DOHH2 (cell line): Measurements from ENCODE around the gene COL4A2.

Source experiments
- H3F3A ChIP-seq: fragments of 200-600 bp; sonication (generic), shearing (Covaris generic); 2 replicates; pipeline ENCODE4 v1.6.0; 2016; ENCODE audit warnings: antibody characterized with exemption, mild to moderate bottlenecking; ENCODE audit not compliant: control insufficient read depth, insufficient read depth
- H3K27ac ChIP-seq: fragments of 200-600 bp; sonication (generic); 2 replicates; pipeline ENCODE4 v1.5.1; 2014; ENCODE audit warnings: low read depth, mild to moderate bottlenecking, low read length, moderate library complexity
- H3K27me3 ChIP-seq: fragments of 200-600 bp; sonication (generic); 2 replicates; pipeline ENCODE4 v1.6.1; 2014; ENCODE audit warnings: mild to moderate bottlenecking, low read length, mixed read lengths; ENCODE audit not compliant: control insufficient read depth
- H3K36me3 ChIP-seq: fragments of 200-600 bp; sonication (generic); 2 replicates; pipeline ENCODE4 v1.6.1; 2014; ENCODE audit warnings: mild to moderate bottlenecking, low read length, moderate library complexity, mixed read lengths; ENCODE audit not compliant: control insufficient read depth
- H3K4me1 ChIP-seq: fragments of 200-600 bp; sonication (generic); 2 replicates; pipeline ENCODE4 v1.6.1; 2014; ENCODE audit warnings: mild to moderate bottlenecking, low read length, mixed read lengths; ENCODE audit not compliant: control insufficient read depth
- H3K4me2 ChIP-seq: fragments of 200-600 bp; sonication (generic); 2 replicates; pipeline ENCODE4 v1.6.0; 2014; ENCODE audit warnings: mild to moderate bottlenecking, low read length, moderate library complexity
- H3K4me3 ChIP-seq: fragments of 200-600 bp; sonication (generic); 2 replicates; pipeline ENCODE4 v1.5.1; 2014; ENCODE audit warnings: mild to moderate bottlenecking, low read length, mixed read lengths
- H3K79me2 ChIP-seq: fragments of 200-600 bp; sonication (generic); 2 replicates; pipeline ENCODE4 v1.6.1; 2014; ENCODE audit warnings: mild to moderate bottlenecking, low read length, mixed read lengths; ENCODE audit not compliant: control insufficient read depth
- H3K9me2 ChIP-seq: fragments of 200-600 bp; sonication (generic); replicated peaks from 2 replicates; pipeline ENCODE4 v1.6.1; 2014; ENCODE audit warnings: mild to moderate bottlenecking, low read length, mixed read lengths; ENCODE audit not compliant: control insufficient read depth
- H3K9me3 ChIP-seq: fragments of 200-600 bp; sonication (generic); 2 replicates; pipeline ENCODE4 v1.6.1; 2014; ENCODE audit warnings: antibody characterized with exemption, low read length, mixed read lengths; ENCODE audit not compliant: control insufficient read depth, insufficient read depth
- H4K20me1 ChIP-seq: fragments of 200-600 bp; sonication (generic); 2 replicates; pipeline ENCODE4 v1.6.0; 2014; ENCODE audit warnings: low read depth, mild to moderate bottlenecking, antibody characterized with exemption, low read length, moderate library complexity; ENCODE audit not compliant: control insufficient read depth, insufficient read depth
- EZH2phosphoT487 ChIP-seq: fragments of 200-600 bp; sonication (generic); IDR thresholded peaks from 2 replicates; pipeline ENCODE4 v1.6.1; 2017; ENCODE audit warnings: borderline replicate concordance, mild to moderate bottlenecking, antibody characterized with exemption, low read length, moderate library complexity, mixed read lengths
- TF ChIP-seq, protein P1 (sequence below): fragments of 200-600 bp; sonication (generic); IDR thresholded peaks from one replicate; pipeline ENCODE4 v1.5.1; 2014; ENCODE audit warnings: antibody characterized with exemption, mild to moderate bottlenecking, low read depth, low read length; ENCODE audit not compliant: poor library complexity, severe bottlenecking

COL4A2 gene

DNA sequence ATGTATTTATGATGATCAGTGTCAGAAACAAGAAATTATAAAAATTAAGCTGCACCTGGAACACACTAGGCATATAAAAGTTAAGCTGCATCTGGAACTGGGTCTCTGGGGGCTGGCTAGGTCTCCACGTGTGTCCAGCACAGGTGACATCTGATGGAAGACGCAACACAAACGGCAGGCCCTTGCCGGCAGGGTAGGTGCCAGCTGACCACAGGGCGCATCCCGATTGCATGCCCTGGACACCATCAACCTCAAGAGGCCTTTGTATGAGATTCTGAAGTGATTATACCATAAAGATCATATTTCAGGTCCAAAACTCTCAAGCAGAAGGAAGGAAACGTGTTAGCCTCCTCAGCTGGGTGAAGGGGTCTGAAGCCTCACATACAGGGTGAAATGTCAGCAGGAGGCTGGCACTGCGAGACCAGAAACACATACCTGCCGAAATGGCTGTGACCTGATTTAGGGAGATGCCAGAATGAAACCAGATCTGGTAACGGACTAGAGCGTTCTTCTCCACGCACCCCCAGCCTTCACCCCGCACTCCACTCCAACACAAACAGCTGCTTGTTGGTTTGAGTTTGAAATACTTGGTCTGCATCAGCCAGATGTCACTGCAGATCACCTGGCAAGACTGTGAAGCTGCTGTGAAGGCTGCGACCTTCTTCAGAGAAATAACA is 37.4 kb upstream of the COL4A2 start:
- no peaks in the 10 kb centered on the region for H3K27me3 ChIP-seq
- H3F3A ChIP-seq: no peaks in the 10 kb centered on the region
- H3K9me3 ChIP-seq: no peaks in the 10 kb centered on the region
- no peaks in the 10 kb centered on the region for H3K36me3 ChIP-seq
- H4K20me1 ChIP-seq: no peaks in the 10 kb centered on the region
- TF ChIP-seq, protein P1, sequence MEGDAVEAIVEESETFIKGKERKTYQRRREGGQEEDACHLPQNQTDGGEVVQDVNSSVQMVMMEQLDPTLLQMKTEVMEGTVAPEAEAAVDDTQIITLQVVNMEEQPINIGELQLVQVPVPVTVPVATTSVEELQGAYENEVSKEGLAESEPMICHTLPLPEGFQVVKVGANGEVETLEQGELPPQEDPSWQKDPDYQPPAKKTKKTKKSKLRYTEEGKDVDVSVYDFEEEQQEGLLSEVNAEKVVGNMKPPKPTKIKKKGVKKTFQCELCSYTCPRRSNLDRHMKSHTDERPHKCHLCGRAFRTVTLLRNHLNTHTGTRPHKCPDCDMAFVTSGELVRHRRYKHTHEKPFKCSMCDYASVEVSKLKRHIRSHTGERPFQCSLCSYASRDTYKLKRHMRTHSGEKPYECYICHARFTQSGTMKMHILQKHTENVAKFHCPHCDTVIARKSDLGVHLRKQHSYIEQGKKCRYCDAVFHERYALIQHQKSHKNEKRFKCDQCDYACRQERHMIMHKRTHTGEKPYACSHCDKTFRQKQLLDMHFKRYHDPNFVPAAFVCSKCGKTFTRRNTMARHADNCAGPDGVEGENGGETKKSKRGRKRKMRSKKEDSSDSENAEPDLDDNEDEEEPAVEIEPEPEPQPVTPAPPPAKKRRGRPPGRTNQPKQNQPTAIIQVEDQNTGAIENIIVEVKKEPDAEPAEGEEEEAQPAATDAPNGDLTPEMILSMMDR: no peak
- TF ChIP-seq EZH2phosphoT487: no peak
- H3K27ac ChIP-seq: no peak overlapping the region
- H3K4me2 ChIP-seq: no peak overlapping the region
- no peaks in the 10 kb centered on the region for H3K9me2 ChIP-seq
- H3K4me1 ChIP-seq: no peaks in the 10 kb centered on the region
- no peaks in the 10 kb centered on the region for H3K79me2 ChIP-seq
- H3K4me3 ChIP-seq: no peak overlapping the region

DNA sequence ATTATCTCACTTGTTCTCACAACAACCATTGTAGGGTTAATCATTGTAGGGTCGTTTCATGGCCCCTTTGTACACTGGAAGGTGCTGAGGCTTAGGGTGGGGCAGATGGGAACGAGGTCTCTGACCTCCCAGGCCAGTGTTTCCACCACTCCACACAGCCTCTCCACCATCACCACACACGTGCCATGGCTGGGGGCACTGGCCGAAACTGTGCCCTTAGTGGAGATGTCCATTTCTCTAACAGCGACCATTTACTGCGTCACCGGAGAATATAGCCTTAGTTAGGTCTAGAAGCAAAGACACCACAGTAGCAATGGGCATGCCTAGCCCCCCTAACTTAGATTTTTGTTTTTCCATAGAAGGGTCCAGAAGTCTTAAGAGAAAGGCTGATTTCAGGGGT is 36.6 kb upstream of the COL4A2 start:
- no peaks in the 10 kb centered on the region for H3K27me3 ChIP-seq
- H3K4me3 ChIP-seq: no peak overlapping the region
- no peaks in the 10 kb centered on the region for H4K20me1 ChIP-seq
- no peak overlapping the region for H3K27ac ChIP-seq
- no peaks in the 10 kb centered on the region for H3K9me2 ChIP-seq
- H3K79me2 ChIP-seq: no peaks in the 10 kb centered on the region
- H3F3A ChIP-seq: no peaks in the 10 kb centered on the region
- TF ChIP-seq EZH2phosphoT487: no peak
- H3K4me2 ChIP-seq: no peak overlapping the region
- no peaks in the 10 kb centered on the region for H3K4me1 ChIP-seq
- H3K36me3 ChIP-seq: no peaks in the 10 kb centered on the region
- H3K9me3 ChIP-seq: no peaks in the 10 kb centered on the region

DNA sequence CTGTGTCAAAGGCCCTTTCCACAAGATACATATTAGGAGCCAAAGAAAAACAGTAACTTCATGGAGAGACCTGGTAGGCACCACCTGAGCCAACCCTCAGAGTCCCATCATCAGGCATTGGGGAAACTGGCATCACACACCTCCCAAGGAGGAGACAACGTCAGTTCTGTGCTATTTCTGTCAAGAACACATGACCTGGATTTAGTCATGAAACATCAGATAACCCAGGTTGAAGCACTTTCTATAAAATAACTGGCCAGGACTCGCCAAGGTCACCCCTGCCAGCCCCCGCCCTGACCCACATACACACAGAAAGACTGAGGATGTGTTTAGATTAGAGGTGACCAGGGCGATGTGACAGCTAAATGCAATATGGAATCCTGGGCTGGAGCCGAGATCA is 35.8 kb upstream of the COL4A2 start:
- no peaks in the 10 kb centered on the region for H3K79me2 ChIP-seq

DNA sequence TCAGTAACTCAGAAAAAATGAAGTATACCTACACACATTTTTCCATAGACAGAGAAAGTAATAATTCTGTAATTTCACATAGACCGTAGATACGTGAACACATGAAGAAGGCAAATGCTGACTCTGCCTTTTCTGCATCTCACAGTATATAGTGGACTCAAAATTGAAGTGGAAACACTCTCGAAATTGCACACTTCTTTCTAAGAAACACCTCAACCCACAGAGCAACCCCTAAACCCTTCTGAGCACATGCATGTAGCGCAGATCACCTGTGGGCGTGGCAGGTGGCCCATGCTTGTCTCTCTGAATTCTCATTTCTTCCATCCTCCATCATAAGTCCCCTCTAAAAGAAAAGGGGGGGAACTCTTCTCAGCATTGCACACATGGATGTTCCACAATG is 34.9 kb upstream of the COL4A2 start:
- TF ChIP-seq, protein P1: no peak
- TF ChIP-seq EZH2phosphoT487: no peak
- no peaks in the 10 kb centered on the region for H3K9me2 ChIP-seq
- H3K36me3 ChIP-seq: no peaks in the 10 kb centered on the region
- H3K27ac ChIP-seq: no peak overlapping the region
- no peaks in the 10 kb centered on the region for H4K20me1 ChIP-seq
- H3F3A ChIP-seq: no peaks in the 10 kb centered on the region
- H3K4me2 ChIP-seq: no peak overlapping the region
- no peaks in the 10 kb centered on the region for H3K79me2 ChIP-seq
- H3K9me3 ChIP-seq: no peaks in the 10 kb centered on the region
- no peaks in the 10 kb centered on the region for H3K27me3 ChIP-seq
- no peak overlapping the region for H3K4me3 ChIP-seq
- H3K4me1 ChIP-seq: no peaks in the 10 kb centered on the region

More for the DNA sequence above, 35.8 kb upstream of the COL4A2 start:
- Histone ChIP-seq H3K9me3 (no peaks in the 10 kb centered on the region), H3K36me3 (no peaks in the 10 kb centered on the region), H3K4me3 (no peak overlapping the region), H3K4me2 (no peak overlapping the region), H3K4me1 (no peaks in the 10 kb centered on the region), H3K27ac (no peak overlapping the region), H4K20me1 (no peaks in the 10 kb centered on the region), H3K9me2 (no peaks in the 10 kb centered on the region), H3K27me3 (no peaks in the 10 kb centered on the region), H3F3A (no peaks in the 10 kb centered on the region)
- TF ChIP-seq EZH2phosphoT487: no peak
- TF ChIP-seq, protein P1: no peak
